GM21825 (cell line): ENCODE results near the gene ZNF319.

Source experiments
- ATAC-seq: cut with Tn5 transposase; IDR thresholded peaks from one replicate; pipeline ENCODE4 v1.9.1; 2021; ENCODE audit warnings: mild to moderate bottlenecking, moderate library complexity; ENCODE audit not compliant: unreplicated experiment

The ZNF319 gene

DNA sequence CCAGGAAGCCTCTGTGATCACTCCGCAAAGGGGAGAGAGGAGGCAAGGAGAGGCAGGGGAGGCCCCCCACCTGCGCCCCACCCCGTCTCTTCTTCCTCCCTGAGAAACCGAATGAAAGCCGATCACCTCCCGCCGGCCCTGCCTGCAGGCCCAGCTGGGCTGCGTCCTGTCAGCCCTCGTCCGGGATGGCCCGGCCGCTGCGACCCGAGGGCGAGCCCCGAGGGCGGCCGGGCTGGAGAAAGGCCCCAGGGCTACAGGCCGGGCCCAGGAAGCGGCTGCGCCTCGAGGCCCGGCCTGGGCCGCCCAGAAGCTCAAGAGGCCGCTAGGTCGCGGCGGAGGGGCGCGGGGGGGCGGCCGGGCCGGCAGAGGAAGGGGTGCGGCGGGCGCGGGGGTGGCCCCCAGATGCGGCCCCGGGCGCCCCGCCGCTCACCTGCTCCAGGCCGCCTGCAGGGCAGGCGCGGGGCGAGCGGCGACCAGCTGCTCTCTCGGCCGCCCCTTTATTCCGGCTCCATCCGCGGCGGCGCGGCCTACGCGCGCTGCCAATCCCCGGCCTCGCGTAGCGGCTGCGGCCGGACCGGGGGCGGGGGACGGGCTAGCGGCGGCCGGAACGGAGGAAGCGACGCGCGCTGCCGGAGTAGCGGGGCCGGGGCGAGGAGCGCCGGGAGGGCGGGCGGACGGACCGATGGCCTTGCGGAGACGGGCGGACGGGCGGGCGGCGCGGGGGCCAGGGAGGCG is at the start of gene ZNF319:
TSS of gene ZNF319 (minus strand) at position 702 of the 735 bp plus-strand sequence. CDS start 2,407 bp downstream, outside the sequence.
- ATAC-seq = peak; percentile 13

DNA sequence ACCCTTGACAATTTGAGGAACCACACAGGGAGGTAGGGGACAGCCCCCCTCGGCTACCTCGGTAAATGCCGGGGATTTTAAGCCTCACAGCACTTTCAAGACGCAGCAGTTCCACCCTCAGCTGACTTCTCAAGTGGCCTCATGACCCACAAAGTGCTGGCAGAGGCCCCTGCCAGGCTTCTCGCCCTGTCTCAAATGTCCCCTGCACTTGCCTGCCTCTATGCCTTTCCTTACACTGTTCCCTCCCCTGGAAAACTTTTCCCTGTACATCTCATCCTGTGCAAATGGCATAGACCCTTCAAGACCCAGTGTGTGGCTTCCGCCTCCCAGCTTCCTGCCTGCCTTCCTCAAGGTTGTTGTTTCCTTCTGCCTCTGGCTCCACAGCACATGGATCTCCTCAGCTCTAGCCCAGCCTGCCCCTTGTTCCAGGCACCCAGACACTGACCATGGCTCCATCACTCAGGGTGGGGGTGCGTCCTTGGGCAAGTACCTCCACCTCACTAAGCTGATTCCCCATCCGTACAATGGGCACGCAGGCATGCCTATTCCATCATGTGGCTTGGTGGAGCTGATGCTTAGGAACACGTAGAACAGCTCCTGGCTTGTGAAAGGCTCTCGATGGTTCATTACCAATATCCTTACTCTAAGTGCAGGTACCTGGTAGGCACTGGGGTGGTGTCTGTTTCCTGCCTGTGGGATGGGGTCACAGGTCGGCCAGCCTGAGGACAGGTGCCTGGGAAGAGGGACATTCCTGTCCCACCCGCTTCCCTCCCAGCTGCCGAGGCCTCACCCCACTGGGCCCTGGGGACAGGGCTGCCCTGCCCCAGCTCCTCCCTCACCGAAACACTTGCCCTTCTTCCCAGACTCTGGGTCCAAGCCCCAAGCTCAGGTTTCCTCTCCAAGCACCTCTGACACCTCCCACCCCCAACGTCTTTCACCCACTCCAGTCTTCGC is 49.0 kb upstream of the ZNF319 start:
- no peak for ATAC-seq

DNA sequence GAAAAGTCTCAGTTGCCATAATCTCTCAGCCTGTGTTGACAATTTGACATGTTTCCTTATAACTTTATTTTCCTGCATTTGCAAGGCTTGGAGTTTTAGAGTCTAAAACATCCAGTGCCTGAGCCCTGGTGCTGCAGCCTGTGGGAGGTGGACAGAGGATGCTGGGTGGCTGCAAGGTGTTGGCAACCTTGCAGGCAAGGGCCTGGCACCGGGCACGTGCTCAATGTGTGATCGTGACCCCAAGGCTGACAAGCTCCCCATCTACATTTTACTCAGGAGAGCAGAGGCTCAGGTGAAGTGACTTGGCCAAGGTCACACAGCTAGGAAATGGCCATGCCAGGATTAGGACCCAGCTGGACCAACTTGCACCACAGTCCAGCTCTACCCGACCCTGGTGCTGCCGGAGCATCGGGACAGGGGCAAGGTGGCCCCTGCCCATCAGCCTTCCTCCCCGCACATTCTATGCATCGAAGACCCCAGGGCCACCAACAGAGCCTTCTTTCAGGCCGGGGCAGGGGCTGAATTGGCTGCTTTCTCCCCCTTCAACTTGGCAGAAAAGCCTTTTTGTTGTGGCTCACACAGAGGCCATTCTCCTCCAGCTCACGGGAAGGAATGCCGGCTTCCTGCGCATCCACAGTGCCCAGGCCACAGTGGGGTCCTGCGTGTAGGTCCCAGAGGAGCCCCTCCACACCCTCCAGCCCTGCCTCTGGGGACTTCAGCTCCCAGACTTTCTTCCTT is 48.2 kb upstream of the ZNF319 start:
- ATAC-seq = no peak

DNA sequence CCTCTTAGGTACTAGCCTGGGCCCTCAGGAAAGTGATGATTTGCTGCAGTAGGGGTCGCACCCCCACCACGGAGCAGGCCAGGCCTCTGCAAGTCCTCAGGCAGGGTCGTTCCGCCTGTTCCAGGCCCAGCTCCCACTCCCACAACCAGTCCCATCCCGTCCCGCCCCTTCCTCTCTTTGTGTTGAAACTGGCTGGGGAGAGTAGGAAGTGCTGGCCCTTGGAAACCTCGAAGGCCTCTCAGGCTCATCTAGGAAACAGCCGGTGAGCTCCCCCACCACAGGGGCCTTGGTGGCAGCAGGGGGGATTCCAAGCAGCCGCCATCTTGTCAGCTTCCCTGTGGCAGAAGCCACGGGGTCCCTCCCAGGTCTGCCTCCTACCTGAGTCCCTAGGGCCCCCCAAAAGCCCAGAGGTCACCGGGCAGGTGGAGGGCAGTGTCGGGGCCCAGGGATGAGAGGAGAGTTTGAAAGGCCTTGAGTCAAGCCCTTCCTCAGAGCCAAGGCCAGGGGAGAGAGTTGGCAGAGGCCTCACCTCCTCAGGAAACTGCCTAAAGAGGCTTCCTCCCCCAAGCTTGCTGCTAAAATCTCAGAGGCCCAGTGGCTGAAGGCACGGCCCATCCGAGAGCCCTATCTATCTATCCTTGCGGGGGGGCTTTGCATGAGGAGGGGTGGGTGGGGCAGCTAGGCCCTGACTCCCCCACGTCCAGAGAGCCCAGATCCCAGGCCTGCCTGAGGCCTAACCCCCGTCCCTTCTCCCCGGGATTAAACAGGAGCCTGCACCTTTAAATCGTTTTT is 47.3 kb upstream of the ZNF319 start:
- no peak for ATAC-seq

DNA sequence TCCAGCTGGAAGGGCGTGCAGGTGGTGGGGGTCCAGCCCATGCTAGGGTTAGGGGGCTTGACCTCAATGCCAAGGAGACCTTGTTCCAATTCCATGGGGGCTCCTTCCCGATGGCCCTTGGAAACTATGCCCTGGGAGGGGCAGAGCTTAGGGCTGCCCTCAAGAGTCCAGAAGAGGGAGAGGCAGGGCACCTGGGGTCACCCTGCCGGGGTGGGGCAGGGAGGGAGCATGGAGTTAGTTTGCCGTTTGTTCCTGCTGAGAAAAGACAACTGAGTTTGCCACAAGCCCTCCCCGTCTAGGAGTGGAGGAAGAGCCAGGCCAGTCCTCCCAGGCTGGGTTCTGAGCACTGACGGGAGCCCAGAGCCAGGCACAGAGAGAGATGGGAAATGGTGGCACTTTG is 46.5 kb upstream of the ZNF319 start:
- no peak for ATAC-seq

DNA sequence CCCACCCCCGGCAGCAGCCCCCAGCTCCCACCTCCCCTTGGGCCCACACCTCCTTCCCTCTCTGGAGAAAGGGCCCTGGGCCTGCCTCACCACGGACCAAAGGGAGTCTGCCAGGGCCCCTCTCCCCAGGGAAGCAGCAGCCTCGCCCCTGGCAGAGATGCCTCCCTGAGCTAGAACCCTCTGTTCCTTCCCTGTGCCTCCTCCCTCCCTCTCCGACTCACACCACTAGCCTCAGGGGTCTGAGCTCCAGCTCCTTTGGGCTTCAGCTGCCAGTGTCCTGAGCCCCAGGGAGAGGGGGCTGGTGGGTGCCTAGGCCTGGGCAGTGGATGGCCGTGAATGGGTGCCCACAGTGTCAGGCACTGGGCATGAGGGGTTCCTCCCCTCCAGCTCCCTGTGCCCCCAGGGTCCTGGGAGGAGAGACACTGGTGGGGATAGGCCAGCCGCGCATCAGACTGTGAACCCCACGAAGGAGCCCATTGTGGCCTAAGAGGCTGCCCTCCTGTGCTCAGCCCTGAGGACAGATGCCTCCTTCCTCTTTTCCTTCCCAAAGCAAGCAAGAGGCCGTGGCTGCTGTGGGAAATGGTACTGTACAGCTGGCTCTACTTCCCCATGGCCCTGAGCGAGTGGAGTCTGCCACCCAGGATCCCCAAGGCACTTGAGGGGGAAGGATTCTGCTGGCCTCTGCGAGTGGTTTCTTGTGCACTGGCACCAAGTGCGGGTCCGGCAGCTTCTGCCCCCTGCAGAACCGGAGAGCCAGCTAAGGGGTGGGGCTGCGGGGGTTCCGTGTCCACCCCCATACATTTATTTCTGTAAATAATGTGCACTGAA is 45.8 kb upstream of the ZNF319 start:
- ATAC-seq = no peak

DNA sequence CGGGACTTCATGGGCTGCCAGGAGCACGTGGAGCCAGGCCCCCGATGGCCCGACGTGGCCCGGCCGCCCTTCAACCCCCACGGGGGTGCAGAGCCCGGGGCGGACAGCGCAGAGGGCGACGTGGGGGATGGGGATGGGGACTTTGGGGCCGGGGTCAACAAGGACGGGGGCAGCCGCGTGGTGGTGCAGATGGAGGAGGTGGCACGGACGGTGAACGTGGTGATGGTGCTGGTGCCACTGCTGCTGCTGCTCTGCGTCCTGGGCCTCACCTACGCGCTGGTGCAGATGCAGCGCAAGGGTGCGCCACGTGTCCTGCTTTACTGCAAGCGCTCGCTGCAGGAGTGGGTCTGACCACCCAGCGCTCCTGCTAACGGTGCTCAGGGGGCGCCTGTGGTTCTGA is 44.6 kb upstream of the ZNF319 start:
- ATAC-seq = no peak

DNA sequence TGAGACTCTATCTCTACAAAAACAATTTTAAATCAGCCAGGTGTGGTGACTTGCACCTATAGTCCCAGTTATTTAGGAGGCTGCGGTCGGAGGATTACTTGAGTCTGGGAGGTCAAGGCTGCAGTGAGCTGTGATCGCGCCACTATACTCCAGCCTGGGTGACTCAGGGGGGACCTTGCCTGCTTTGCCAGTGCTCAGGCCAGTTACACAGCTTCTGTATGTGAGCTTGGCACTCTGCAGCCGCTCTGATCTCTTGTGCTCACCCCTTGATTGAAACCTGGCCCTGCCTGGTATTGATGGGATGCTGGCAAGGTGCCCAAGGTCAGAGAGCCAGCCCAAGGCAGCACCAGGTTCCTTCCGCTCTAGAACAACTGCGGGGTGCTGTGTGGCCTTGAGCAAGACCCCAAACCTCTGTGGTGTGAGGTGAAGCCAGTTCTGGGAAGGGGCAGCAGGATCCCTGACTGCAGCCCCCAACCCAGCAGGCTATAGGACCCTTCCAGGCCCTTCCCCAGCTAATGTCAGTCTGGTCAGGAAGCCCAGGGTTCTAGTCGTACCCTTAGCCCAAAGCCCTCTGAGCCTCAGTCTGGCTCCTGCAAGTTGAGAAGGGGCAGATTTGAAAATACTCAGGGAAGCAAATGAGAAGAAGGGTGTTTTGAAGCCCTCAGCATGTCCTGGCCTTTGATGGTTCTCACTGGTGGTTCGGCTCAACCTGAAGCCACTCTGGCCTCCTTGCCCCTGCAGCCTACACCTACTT is 44.0 kb upstream of the ZNF319 start:
- ATAC-seq = no peak

DNA sequence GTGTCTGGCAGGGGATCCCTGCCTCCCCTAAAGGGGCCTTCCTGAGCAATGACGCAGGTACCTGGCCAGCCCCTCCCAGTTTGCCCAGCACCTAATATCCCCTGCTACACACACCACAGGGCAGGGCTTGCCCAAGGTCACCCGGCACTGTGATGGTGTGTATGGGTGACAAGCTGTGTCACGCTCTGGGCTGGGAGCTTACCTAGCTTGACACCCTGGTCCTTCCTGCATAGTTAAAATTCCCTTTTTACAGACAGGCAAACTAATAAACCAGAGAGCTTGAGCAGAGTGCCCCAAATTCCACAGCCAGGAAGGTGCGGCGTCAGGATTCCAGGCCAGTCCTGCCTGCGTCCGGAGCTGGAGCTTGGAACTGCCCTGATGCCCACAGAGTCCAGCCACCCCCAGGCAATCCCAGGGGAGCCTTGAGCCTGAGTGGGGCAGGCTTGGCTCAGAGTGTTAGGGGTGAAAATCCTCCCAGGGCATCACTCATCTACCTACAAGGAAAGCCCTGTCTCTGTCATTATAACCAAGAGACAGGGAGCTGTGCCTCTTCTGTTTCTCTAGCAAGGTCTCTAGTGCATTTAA is 43.2 kb upstream of the ZNF319 start:
- no peak for ATAC-seq

DNA sequence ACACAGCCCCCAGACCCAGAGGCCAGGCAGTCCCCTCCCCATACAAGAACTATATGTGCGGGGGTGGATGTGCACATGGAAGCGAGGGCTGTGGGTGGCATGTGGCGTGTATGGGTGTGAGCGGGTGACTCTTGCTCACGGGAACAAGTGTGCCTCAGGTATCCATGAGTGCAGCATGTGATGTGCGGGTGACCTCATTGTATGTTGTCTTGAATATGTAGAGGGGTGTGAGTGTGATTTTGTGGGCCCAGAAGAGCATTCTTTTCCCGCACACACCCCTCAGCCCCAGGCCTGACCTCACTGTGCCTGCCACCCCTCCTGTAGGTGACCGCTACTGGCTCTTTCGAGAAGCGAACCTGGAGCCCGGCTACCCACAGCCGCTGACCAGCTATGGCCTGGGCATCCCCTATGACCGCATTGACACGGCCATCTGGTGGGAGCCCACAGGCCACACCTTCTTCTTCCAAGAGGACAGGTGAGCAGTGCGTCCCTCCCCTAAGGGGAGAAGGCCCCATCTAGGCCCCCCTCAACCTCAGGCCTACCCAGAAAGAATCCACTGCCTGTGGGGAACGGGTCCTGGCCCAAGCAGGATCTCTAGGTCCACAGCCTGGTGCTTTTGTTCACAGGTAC is 42.5 kb upstream of the ZNF319 start:
- ATAC-seq = no peak

DNA sequence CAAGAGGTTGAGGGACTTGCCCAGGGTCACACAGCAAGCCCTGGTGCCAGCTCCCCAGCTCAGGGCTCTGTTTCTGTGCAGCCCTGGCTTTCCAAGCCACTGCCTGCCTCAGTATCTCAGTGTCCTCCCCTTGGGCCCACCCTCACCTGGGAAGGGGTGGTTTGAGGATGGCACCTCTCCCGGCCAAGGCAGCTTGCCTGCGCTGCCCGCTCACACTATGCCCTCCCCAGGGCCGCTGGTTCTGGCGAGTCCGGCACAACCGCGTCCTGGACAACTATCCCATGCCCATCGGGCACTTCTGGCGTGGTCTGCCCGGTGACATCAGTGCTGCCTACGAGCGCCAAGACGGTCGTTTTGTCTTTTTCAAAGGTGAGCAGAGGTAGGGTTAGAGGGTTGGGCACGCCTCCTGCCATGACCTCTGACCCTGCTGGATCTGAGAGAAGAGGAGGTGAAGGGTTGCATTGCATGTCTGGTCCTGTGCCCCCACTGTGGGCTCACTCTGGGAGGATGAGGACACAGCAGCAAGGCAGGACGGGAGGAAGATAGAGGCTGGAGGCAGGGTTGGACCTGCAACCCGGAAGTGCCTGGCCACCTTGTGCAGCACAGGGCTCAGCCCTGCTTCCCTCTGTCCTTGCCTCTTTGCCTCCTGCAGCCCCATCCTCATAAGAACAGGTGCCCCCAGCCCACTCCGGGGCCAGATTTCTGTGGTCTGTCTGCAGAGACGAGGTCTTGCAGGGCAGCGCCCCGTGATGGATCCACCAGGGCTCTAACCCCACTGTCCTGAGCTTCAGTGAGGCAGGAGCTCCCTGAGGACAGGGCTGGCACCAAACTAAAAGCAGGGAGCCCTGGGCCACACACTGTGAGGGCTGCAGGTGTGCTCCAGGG is 41.8 kb upstream of the ZNF319 start:
- no peak for ATAC-seq

DNA sequence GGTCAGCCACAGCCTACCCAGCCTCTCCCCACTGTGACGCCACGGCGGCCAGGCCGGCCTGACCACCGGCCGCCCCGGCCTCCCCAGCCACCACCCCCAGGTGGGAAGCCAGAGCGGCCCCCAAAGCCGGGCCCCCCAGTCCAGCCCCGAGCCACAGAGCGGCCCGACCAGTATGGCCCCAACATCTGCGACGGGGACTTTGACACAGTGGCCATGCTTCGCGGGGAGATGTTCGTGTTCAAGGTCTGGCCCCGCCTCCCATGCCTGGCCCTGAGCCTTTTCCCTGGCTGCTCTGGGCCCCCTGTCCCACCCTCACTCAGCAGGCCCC is 41.1 kb upstream of the ZNF319 start:
- ATAC-seq = no peak

DNA sequence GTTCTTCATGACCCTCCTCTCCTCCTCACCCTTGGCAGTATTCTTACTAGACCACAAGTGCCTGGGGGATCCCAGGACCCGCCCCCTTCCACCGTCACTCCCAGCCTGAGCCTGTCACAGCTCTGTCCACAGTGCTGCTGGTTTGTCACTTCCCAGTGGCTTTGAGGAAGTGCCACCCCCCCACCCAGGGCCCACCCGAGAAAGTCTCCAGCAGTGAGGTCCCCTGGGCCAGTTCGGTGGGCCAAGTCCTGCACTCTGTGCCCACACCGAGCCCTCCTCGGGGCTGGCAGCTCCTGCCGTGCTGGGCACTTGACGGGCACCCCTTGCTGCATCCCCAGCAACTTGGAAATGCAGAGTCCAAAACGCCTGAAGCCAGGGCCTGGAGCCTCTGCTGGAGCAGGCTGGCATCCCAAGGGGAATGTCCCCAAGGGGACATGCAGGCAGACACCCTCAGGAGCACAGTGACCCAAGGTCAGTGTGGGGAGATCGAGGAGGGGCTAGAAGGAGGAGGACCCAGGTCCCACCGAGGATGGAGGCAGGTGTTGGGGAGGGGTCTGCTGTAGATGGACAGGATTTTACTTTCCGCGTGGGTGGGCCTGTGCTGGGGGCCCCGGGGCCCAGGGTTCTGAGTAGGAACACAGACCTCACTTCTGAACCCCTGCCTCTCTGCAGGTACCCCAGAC is 40.6 kb upstream of the ZNF319 start:
- ATAC-seq = no peak

DNA sequence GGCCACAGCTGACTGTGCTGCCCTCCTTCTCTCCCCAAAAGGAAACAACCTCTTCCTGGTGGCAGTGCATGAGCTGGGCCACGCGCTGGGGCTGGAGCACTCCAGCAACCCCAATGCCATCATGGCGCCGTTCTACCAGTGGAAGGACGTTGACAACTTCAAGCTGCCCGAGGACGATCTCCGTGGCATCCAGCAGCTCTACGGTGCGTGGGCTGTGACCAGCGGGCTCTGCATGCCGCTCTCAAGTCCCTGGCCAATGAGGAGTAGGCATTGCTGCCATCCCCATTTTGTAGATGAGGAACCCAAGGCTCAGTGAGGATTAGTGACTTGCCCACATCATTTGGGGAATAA is 40.0 kb upstream of the ZNF319 start:
- ATAC-seq = no peak

DNA sequence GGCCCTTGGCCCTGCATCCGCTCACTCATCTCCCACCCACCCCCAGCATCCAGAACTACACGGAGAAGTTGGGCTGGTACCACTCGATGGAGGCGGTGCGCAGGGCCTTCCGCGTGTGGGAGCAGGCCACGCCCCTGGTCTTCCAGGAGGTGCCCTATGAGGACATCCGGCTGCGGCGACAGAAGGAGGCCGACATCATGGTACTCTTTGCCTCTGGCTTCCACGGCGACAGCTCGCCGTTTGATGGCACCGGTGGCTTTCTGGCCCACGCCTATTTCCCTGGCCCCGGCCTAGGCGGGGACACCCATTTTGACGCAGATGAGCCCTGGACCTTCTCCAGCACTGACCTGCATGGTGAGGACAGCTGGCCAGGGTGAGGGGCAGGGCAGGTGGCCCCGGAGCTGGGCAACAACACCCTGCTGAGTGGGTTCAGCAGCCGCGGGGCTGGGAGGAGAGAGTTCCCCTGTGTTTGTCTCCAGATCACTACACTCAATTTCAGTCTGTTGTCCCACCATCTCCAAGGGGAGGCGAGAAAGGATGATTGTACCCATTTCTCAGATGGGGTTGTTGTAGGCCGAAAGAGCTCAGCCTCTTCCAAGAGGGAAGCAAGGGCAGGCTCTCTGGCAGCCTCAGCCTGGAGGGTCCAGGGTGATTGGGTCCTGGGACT is 39.5 kb upstream of the ZNF319 start:
- no peak for ATAC-seq

DNA sequence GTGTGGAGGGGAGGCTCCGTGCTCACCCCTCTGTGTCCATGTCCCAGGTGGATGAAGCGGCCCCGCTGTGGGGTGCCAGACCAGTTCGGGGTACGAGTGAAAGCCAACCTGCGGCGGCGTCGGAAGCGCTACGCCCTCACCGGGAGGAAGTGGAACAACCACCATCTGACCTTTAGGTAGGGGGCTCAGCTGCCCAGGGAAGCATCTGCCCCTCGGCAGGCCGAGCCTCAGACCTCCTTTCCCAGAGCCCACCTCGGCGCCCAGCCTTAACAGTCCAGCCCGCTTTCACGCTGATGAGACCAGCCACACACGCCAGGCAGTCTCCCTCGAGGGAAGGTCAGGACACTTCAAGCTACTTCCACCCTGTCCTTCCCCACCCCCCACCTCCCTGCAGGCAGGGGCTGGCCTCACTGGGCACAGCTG is 37.8 kb upstream of the ZNF319 start:
- ATAC-seq = no peak
